Stomach (tissue), 9 donors: Measurements from ENCODE around the gene NACA2. TPM values are rescaled to one million over a fixed set of nuclear protein-coding genes. Genes with fewer than 3 reads are reported as not detected.
"Not testable (repeated sequence)": the region's sequence is repeated elsewhere in the genome, so short reads cannot be mapped to it uniquely, and the experiment has no call there.

Experiments used
- DNase-seq, 2 donors: peaks; one replicate each; pipeline versions ENCODE4 v3.0.0 to v3.0.0-alpha.2; 2013 to 2019
- H3K27ac ChIP-seq, 5 donors: fragments of 200-600 bp in 4 of 5; sonication (generic) in 4 of 5; one replicate each; pipeline ENCODE4 v1.5.1; 2013 to 2019; ENCODE audit warnings: mild to moderate bottlenecking in 1 of 5, moderate library complexity in 1 of 5
- H3K27me3 ChIP-seq, 3 donors: fragments of 200-600 bp; sonication (generic); one replicate each; pipeline ENCODE4 v1.5.1; 2017 to 2019; ENCODE audit warnings: mixed run types in 1 of 3
- H3K36me3 ChIP-seq, 4 donors: fragments of 200-600 bp; sonication (generic); 1 replicate in 3 of 4; 2 replicates in 1 of 4; pipeline ENCODE4 v1.5.1; 2016 to 2019
- H3K4me1 ChIP-seq, 4 donors: fragments of 200-600 bp; sonication (generic); one replicate each; pipeline ENCODE4 v1.5.1; 2016 to 2019
- H3K4me3 ChIP-seq, 4 donors: fragments of 200-600 bp; sonication (generic) in 3 of 4; one replicate each; pipeline ENCODE4 v1.5.1; 2016 to 2019; ENCODE audit warnings: mild to moderate bottlenecking in 1 of 4
- H3K9me3 ChIP-seq, 4 donors: fragments of 200-600 bp; sonication (generic); one replicate each; pipeline ENCODE4 v1.5.1; 2016 to 2019
- EP300 ChIP-seq: sonication (generic); formaldehyde crosslinking; IDR thresholded peaks from one replicate; pipeline ENCODE4 v1.6.1; 2017; ENCODE audit warnings: antibody characterized with exemption
- POLR2A ChIP-seq, 4 donors: fragments of 450-650 bp; IDR thresholded peaks; one replicate each; pipeline ENCODE4 v1.6.1; 2016; ENCODE audit warnings: antibody characterized with exemption in 4 of 4, control low read depth in 2 of 4, mild to moderate bottlenecking in 1 of 4, moderate library complexity in 1 of 4
- POLR2AphosphoS5 ChIP-seq, 3 donors: sonication (generic); formaldehyde crosslinking; IDR thresholded peaks; one replicate each; pipeline ENCODE4 v1.6.1; 2016; ENCODE audit warnings: antibody characterized with exemption in 3 of 3
- WGBS, 5 donors: extraction: QIAGEN DNeasy Blood & Tissue Kit in 3 of 5; methylation state at CpG; one replicate each; pipeline versions ENCODE4 v1.1.5 to v1.1.7; 2013 to 2018; 5-methylcytosine and 5-hydroxymethylcytosine counted together
- intact Hi-C: fragments of 100-400 bp; cut with DNase I; formaldehyde crosslinking; loops from one replicate; pipeline ENCODE4 v1.15.1; 2023; ENCODE audit warnings: low total_unique reads
- polyA plus RNA-seq, 3 donors: library from polyadenylated mRNA; stranded (reverse); fragments of 200-250 nt; gene quantifications; one replicate each; pipeline ENCODE4 v1.2.3, GENCODE V29; 2013
- total RNA-seq, 5 donors: library from RNA; depleted of rRNA; stranded (reverse); fragments of >200 nt; gene quantifications; one replicate each; pipeline versions ENCODE4 v1.1.0 to v1.2.3, GENCODE V29; 2014 to 2016
- TF ChIP-seq, protein P1 (sequence below), 7 experiments: fragments of 450-650 bp in 4 of 7; fragments of 200-600 bp in 3 of 7; sonication (generic) in 3 of 7; IDR thresholded peaks; one replicate each; pipeline ENCODE4 v1.5.1; 2016 to 2019; ENCODE audit warnings: antibody characterized with exemption in 7 of 7, control low read depth in 2 of 7, mild to moderate bottlenecking in 1 of 7
- donor health status: healthy with polysubstance abuse.
- donor health status: Bipolar disorder and iron deficiency.
- donor health status: healthy.

Gene NACA2
- total and polyA plus RNA-seq, 8 donors, result 0.28 TPM; not detected in 7

DNA sequence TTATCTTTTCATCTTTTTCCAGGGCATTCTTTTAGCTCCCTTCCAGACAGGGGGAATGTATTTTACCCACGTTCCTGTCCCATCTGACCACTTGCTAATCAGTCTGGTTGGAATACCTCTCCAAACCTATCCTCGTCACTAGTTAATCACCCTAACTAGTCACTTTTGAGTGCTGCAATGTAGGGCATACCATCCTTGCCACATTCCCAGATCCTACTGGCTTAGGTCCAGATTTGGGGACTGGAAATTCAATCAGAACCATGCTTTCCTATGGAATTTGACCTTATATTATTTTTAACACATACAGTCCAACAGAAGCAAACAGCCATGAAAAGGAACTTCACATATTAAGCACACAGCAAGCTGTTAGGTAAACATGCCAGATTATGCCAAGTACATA, 29.7 kb downstream of the NACA2 start:
- no peak for DNase-seq
- H3K4me3 ChIP-seq, result no peak overlapping the region
- no peak overlapping the region for H3K27ac ChIP-seq
- peaks cover 0 to 19% (median 0%) of the 10 kb centered on the region in 3 donors for H3K27me3 ChIP-seq
- no peaks in the 10 kb centered on the region for H3K36me3 ChIP-seq
- intact Hi-C loops, result no loop called here
- 48 to 61% (median 55%) methylated on average over 2 of the region's 2 CpGs for WGBS, 5 donors
- no peaks in the 10 kb centered on the region for H3K9me3 ChIP-seq
- no peaks in the 10 kb centered on the region for H3K4me1 ChIP-seq
- TF ChIP-seq POLR2A (IDR thresholded peaks at IDR 0.05), result no peak

DNA sequence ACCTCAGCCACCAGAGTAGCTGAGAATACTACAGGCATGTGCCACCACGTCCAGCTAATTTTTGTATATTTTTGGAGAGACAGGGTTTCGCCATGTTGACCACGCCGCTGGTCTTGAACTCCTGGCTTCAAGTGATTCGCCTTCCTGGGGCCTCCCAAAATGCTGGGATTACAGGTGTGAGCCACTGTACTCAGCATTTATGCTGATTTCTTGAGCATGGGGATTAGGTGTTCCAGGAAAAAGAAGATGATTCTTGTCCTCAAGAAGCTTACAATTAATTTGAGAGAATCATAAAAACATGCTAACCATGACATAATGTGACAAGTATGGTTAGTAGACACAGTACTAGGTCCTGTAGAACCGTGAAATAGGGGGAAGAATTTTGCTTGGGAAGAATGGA, 30.9 kb downstream of the NACA2 start:
- Histone ChIP-seq H3K36me3 (no peaks in the 10 kb centered on the region), H3K27me3 (peaks cover 0 to 21% (median 0%) of the 10 kb centered on the region in 3 donors)

DNA sequence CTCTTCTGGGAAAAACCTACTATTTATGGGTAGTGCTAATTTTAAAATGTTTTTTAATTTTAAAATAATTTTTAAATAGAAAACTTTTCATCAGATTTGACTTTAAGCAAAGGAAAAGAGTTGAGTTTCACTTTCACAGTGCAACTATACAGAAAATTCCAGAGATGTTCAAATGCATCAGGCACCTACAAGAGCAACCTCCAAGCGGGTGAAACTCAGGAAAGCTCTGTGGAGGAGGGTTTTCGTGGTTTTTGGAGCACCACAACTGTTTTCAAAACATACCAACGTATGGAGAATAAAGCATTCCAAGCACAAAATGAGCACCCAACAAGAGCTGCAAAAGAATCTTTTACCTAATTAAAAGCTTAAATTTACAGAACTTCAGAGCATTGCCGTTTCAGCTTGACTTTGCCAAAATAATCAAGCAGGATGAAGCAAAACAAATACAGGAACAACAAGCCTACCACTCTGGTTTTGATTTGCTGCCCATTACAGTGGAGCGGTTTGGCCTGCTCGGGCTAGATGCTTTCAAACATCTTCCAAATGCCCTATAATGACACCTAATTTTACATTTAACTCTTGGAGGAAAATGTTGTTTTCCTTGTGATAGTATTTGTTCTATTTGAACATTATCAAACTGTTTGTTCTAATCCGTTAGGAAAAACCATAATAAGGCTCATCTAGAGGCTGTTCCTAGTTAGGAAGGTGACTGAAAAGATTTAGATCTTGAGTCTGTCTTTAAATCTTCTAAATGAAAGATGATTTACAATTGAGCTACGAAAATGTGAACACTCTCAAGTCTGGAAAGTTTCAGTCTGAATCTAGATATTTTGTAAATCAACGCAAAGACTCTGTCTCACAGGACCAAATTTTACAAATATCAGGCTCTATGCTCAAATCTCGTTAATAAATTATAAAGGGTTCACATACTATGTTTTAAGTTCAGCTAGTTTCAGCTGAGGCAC, 34.5 kb downstream of the NACA2 start:
- intact Hi-C loops, result loop anchor here (10.0 kb wide), 1 partner anchor 132 kb away; no protein-coding TSS in a partner anchor
- 54 to 64% (median 58%) methylated on average over 10 of the region's 10 CpGs for WGBS, 5 donors
- no peak overlapping the region for H3K4me3 ChIP-seq

More for the DNA sequence above, 30.9 kb downstream of the NACA2 start:
- Histone ChIP-seq H3K4me1 (no peaks in the 10 kb centered on the region), H3K27ac (no peak overlapping the region), H3K9me3 (no peaks in the 10 kb centered on the region), H3K4me3 (no peak overlapping the region)
- no peak for DNase-seq
- TF ChIP-seq POLR2AphosphoS5 (IDR thresholded peaks at IDR 0.05), result no peak
- no peak for TF ChIP-seq POLR2A (IDR thresholded peaks at IDR 0.05)
- WGBS, 5 donors, result 81 to 95% (median 92%) methylated on average over 6 of the region's 6 CpGs
- intact Hi-C loops, result no loop called here

DNA sequence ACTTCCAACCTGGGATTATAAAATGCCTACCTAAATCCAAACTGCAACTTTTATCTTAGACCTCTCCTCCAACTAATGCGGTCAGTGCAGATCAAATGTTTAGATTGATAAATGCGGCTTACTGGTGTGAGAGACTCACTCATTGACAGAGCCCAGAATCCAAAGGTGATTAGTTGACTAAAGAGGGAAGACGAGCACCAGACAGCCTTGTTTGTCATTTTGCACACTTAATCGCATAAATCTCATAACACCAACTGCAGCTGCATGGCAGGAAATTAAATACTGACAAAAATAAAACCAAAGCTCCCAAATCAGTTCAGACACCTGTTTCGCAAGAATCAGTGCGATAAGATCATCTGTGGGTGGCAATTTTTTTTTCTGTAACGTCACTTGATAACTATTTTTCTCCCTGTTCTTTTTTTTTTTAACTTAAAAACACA, 35.9 kb downstream of the NACA2 start:
- TF ChIP-seq EP300 (no peak), POLR2A (IDR thresholded peaks at IDR 0.05) (no peak), POLR2AphosphoS5 (IDR thresholded peaks at IDR 0.05) (no peak)
- TF ChIP-seq, protein P1, sequence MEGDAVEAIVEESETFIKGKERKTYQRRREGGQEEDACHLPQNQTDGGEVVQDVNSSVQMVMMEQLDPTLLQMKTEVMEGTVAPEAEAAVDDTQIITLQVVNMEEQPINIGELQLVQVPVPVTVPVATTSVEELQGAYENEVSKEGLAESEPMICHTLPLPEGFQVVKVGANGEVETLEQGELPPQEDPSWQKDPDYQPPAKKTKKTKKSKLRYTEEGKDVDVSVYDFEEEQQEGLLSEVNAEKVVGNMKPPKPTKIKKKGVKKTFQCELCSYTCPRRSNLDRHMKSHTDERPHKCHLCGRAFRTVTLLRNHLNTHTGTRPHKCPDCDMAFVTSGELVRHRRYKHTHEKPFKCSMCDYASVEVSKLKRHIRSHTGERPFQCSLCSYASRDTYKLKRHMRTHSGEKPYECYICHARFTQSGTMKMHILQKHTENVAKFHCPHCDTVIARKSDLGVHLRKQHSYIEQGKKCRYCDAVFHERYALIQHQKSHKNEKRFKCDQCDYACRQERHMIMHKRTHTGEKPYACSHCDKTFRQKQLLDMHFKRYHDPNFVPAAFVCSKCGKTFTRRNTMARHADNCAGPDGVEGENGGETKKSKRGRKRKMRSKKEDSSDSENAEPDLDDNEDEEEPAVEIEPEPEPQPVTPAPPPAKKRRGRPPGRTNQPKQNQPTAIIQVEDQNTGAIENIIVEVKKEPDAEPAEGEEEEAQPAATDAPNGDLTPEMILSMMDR (IDR thresholded peaks at IDR 0.05), result no peak
- no peak for DNase-seq
- Histone ChIP-seq H3K4me1 (no peaks in the 10 kb centered on the region), H3K27ac (no peak overlapping the region), H3K36me3 (no peaks in the 10 kb centered on the region), H3K27me3 (peaks cover 0 to 50% (median 0%) of the 10 kb centered on the region in 3 donors), H3K9me3 (no peaks in the 10 kb centered on the region), H3K4me3 (no peak overlapping the region)
- intact Hi-C loops, result loop anchor here (10.0 kb wide), 1 partner anchor 130 kb away; no protein-coding TSS in a partner anchor
- 56 to 64% (median 62%) methylated on average over 7 of the region's 7 CpGs for WGBS, 5 donors

More for the DNA sequence above, 34.5 kb downstream of the NACA2 start:
- Histone ChIP-seq H3K27me3 (peaks cover 0 to 37% (median 0%) of the 10 kb centered on the region in 3 donors), H3K27ac (no peak overlapping the region), H3K36me3 (no peaks in the 10 kb centered on the region), H3K4me1 (no peaks in the 10 kb centered on the region), H3K9me3 (no peaks in the 10 kb centered on the region)
- no peak for DNase-seq
- TF ChIP-seq POLR2A (IDR thresholded peaks at IDR 0.05), result no peak
- no peak for TF ChIP-seq POLR2AphosphoS5 (IDR thresholded peaks at IDR 0.05)
- TF ChIP-seq, protein P1 (IDR thresholded peaks at IDR 0.05), result no peak
- no peak for TF ChIP-seq EP300

DNA sequence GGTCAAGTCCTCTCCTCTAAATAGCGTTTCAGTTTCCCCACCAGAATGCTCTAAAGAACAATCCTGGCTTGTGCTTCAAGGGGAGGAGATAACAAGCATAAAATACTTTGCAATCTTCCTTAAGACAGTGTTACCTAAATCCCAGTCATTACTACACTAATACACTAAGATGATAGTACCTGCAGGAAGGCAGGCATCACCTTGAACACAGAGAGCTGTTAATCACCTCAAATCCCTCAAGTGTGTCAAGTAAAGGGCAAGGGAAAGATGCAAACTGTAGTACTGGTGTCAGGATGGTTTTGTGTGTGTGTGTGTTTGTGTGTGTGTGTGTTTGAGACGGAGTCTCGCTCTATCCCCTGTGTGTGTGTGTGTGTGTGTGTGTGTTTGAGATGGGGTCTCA, 36.8 kb downstream of the NACA2 start:
- no peak overlapping the region for H3K27ac ChIP-seq
- no peaks in the 10 kb centered on the region for H3K9me3 ChIP-seq
- H3K4me3 ChIP-seq, result no peak overlapping the region
- 29 to 72% (median 69%) methylated on average over 1 to 3 of the region's 3 CpGs for whole genome bisulfite sequencing, 5 donors
- no peak for DNase-seq
- intact Hi-C loops, result loop anchor here (10.0 kb wide), 1 partner anchor 129 kb away; no protein-coding TSS in a partner anchor
- H3K27me3 ChIP-seq, result peaks cover 0 to 56% (median 0%) of the 10 kb centered on the region in 3 donors
- TF ChIP-seq, protein P1 (IDR thresholded peaks at IDR 0.05), result no peak
- TF ChIP-seq EP300, result no peak
- no peak for TF ChIP-seq POLR2AphosphoS5 (IDR thresholded peaks at IDR 0.05)
- TF ChIP-seq POLR2A (IDR thresholded peaks at IDR 0.05), result no peak
- no peaks in the 10 kb centered on the region for H3K36me3 ChIP-seq
- no peaks in the 10 kb centered on the region for H3K4me1 ChIP-seq

DNA sequence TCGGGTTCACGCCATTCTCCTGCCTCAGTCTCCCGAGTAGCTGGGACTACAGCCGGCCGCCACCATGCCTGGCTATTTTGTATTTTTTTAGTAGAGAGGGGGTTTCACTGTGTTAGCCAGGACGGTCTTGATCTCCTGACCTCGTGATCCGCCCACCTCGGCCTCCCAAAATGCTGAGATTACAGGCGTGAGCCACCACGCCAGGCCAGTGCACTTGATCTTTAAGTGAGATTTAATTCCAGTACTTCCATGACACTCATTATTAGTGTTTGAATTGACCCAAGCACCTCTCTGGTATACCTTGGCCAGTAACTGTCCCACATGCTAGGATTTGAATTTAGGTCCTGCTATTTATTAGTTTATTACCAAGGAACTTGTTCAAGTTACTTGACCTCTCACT, 38.5 kb downstream of the NACA2 start:
- not testable (repeated sequence) for H3K27ac ChIP-seq, DNase-seq, H3K36me3 ChIP-seq, H3K9me3 ChIP-seq, H3K4me1 ChIP-seq, H3K4me3 ChIP-seq
- 89 to 91% (median 90%) methylated on average over 11 of the region's 11 CpGs for WGBS, 5 donors
- intact Hi-C loops, result loop anchor here (10.0 kb wide), 1 partner anchor 128 kb away; no protein-coding TSS in a partner anchor
- H3K27me3 ChIP-seq, result peaks cover 0 to 53% (median 0%) of the 10 kb centered on the region in 3 donors
